ENCODE data around the gene ZNF736.
"Not testable (repeated sequence)": the region's sequence is repeated elsewhere in the genome, so short reads cannot be mapped to it uniquely, and the experiment has no call there.

The ZNF736 gene

GRCh38 chr7:64320547-64321513 is 7.1 kb downstream of the ZNF736 start:
- Histone ChIP-seq H3K36me3 (ENCODE audit: insufficient read depth, low read length) (no peaks in the 10 kb centered on the region), H3K4me1 (ENCODE audit: insufficient read depth, low read length) (no peaks in the 10 kb centered on the region), H3K9me3 (ENCODE audit: control insufficient read depth, insufficient read depth, low read length) (no peaks in the 10 kb centered on the region; the same call in 1 of the 2 replicates), H3K9ac (ENCODE audit: low read depth, low read length) (no peak overlapping the region)

DNA sequence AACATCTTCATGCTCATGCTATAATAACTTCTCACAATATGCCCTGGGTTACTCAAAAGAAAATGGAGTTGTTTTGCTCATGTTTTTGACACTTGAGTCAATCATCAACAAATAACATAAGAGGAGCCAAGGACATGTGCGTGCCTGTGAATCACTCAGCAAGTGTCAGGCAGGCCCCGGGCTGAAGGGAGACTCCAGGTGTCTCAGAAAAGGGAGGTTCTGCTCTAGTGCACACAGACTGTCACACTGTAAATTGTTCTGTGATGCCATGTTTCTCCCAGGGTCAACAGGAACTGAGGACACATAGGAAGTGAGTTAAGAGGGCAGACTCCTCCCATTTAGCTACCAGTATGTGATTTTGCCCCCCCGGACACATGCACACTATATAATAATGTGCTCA is 10.4 kb downstream of the ZNF736 start:
- H3K36me3 ChIP-seq (ENCODE audit: insufficient read depth, low read length); H3K4me1 ChIP-seq (ENCODE audit: insufficient read depth, low read length); H3K9ac ChIP-seq (ENCODE audit: low read depth, low read length); H3K9me3 ChIP-seq (ENCODE audit: control insufficient read depth, insufficient read depth, low read length): not testable (repeated sequence)

GRCh38 chr7:64348713-64349210 is 35.0 kb downstream of the ZNF736 start:
- H3K9me3 ChIP-seq (ENCODE audit: control insufficient read depth, insufficient read depth, low read length), result peaks cover 12% of the 10 kb centered on the region
- not testable (repeated sequence) for H3K36me3 ChIP-seq (ENCODE audit: insufficient read depth, low read length); H3K9ac ChIP-seq (ENCODE audit: low read depth, low read length); H3K4me1 ChIP-seq (ENCODE audit: insufficient read depth, low read length)

GRCh38 chr7:64359543-64359942 is 45.8 kb downstream of the ZNF736 start:
- H3K4me1 ChIP-seq (ENCODE audit: insufficient read depth, low read length), result no peaks in the 10 kb centered on the region
- peaks cover 8% of the 10 kb centered on the region; the same call in 1 of the 2 replicates for H3K9me3 ChIP-seq (ENCODE audit: control insufficient read depth, insufficient read depth, low read length)
- no peaks in the 10 kb centered on the region for H3K36me3 ChIP-seq (ENCODE audit: insufficient read depth, low read length)
- no peak overlapping the region for H3K9ac ChIP-seq (ENCODE audit: low read depth, low read length)

DNA sequence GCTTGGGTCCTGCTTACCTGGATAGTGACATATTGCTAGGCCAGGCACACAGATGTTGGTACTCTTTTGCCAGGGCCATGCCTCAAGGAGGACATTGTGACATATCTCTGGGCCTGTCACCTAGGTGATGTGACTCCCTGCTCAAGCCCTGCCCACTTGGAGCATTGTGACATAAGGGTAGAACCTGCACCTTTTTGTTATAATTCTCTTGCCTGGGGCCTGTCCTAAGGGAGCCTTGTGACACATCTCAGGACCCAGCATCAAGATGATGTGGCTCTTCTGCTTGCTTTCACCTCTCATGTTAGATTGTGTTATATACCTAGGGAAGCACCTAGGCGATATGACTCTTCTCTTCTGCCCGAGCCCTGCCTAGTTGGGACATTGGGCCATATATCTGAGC is 57.4 kb downstream of the ZNF736 start:
- Histone ChIP-seq H3K4me1 (ENCODE audit: insufficient read depth, low read length) (no peaks in the 10 kb centered on the region), H3K9ac (ENCODE audit: low read depth, low read length) (no peak overlapping the region), H3K9me3 (ENCODE audit: control insufficient read depth, insufficient read depth, low read length) (no peaks in the 10 kb centered on the region), H3K36me3 (ENCODE audit: insufficient read depth, low read length) (no peaks in the 10 kb centered on the region)

GRCh38 chr7:64373017-64373416 is 59.3 kb downstream of the ZNF736 start:
- no peaks in the 10 kb centered on the region; the same call in 1 of the 2 replicates for H3K9me3 ChIP-seq (ENCODE audit: control insufficient read depth, insufficient read depth, low read length)
- no peaks in the 10 kb centered on the region for H3K4me1 ChIP-seq (ENCODE audit: insufficient read depth, low read length)
- H3K36me3 ChIP-seq (ENCODE audit: insufficient read depth, low read length), result no peaks in the 10 kb centered on the region
- H3K9ac ChIP-seq (ENCODE audit: low read depth, low read length), result no peak overlapping the region

DNA sequence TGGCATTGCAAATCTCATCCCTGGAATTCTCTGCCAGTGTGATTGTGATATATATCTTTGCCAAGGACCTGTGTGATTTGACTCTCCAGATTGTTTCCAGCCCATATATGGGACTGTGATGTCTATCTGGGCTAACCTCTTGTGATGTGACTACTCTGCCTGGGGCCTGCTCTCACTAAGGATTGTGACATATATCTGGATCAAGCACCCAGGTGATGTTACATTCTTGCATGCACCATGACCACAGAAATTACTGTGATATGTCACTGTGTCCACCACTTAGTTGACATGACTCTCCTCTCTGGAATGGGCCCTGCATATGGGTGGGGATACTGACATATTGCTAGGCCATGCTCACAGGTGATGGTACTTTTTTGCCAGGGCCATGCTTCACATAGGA is 86.6 kb downstream of the ZNF736 start:
- Histone ChIP-seq H3K4me1 (ENCODE audit: insufficient read depth, low read length) (no peaks in the 10 kb centered on the region), H3K9me3 (ENCODE audit: control insufficient read depth, insufficient read depth, low read length) (no peaks in the 10 kb centered on the region), H3K36me3 (ENCODE audit: insufficient read depth, low read length) (no peaks in the 10 kb centered on the region), H3K9ac (ENCODE audit: low read depth, low read length) (no peak overlapping the region)
